GM21367 (cell line): Measurements from ENCODE around the gene SLC29A1.
"Not testable (repeated sequence)": the region's sequence is repeated elsewhere in the genome, so short reads cannot be mapped to it uniquely, and the experiment has no call there.

Source experiments
- ATAC-seq: cut with Tn5 transposase; IDR thresholded peaks from one replicate; pipeline ENCODE4 v1.9.1; 2021; ENCODE audit not compliant: unreplicated experiment

Gene SLC29A1

DNA sequence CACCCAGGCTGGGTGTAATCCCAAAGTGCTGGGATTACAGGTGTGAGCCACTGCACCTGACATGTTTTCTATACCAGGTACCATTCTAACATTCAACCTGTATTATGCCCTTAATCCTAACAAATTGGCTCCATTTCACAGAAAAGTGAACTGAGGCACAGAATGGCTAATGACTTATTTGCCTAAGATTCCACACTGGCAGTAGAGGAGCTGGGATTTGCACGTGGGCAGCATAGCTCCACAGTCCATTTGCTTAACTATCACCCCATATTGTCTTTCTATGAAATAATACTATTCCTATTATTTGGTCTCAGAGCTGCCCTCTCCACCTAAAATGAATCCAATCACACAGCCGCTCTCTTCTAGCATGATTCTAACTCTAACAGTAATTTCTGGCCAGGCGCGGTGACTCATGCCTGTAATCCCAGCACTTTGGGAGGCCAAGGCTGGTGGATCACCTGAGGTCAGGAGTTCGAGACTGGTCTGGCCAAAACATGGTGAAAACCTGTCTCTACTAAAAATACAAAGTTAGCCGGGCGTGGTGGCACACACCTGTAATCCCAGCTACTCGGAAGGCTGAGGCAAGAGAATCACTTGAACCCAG, 30.0 kb upstream of the SLC29A1 start:
- ATAC-seq: no peak

DNA sequence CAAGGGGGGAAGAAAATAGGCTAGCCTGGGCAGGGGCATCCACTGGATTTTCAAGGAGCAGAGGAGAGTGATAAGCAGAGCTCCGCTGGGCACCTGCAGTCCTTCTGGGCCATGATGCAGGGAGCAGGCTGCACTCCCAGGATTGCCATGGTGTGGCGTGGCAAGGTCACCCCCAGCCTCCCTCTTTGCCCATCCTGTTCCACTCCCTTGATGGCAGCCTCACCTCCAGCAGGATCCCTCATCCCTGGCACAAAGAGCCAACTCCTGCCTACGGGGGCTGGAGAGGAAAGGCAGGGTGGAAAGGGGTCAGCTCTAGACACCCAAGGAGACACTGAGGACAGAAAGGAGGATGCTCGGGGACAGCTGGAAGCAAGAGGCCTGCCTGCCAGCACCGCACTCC, 29.1 kb upstream of the SLC29A1 start:
- no peak for ATAC-seq

DNA sequence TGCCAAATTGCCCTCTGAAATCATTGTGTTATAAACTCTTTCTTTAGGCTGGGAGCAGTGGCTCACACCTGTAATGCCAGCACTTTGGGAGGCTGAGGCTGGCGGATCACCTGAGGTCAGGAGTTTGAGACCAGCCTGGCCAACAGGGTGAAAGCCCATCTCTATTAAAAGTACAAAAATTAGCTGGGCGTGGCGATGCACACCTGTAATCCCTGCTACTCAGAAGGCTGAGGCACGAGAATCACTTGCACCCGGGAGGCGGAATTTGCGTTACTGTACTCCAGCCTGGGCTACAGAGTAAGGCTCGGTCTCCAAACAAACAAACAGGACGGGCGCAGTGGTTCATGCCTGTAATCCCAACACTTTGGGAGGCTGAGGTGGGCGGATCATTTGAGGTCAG, 27.0 kb upstream of the SLC29A1 start:
- not testable (repeated sequence) for ATAC-seq

DNA sequence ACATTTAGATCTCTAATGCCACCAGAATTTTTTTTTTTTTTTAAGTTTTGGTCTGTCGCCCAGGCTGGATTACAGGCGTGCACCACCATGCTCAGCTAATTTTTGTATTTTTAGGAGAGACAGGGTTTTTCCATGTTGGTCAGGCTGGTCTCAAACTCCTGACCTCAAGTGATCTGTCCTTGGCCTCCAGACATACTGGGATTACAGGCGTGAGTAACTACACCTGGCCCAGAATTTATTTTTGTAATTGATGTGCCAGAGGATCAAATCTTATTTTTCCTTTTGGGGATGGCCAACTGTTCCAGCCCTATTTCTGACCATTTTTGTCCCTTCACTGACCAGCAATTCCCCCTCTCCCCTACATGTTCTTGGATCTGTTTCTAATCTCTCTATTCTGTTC, 24.7 kb upstream of the SLC29A1 start:
- no peak for ATAC-seq

DNA sequence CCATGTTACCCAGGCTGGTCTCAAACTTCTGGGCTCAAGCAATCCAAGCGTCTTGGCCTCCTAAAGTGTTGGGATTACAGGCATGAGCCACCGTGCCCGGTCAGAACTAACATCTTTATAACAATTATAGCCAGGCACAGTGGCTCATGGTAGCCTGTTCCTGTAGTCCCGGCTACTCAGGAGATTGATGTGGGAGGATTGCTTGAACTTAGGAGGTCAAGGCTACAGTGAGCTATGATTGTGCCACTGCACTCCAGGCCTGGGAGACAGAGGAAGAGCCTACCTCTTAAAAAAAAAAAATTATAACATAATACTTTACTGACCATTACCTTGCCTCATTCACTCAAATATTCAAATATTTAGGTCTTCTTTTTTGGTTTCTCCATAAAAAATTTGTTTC, 23.5 kb upstream of the SLC29A1 start:
- no peak for ATAC-seq

DNA sequence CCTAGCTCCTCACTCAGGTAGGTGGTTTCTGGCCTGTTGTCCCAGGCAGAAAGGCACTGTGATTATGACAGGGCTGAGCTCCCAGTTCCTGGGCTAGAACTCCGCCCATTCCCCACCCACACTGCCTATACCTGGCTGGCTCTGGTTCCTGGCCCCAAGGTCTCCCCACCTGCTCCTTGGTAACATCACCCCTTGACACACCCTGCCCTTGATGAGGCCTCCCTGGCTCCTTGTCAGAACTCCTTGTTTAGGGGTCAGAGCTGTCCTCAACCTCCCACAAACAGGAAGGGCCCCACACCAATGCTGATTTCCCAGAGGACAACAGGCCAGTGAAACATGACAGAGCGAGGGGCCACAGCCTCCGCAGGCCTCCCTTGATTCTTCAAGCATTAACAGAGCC, 22.2 kb upstream of the SLC29A1 start:
- no peak for ATAC-seq

DNA sequence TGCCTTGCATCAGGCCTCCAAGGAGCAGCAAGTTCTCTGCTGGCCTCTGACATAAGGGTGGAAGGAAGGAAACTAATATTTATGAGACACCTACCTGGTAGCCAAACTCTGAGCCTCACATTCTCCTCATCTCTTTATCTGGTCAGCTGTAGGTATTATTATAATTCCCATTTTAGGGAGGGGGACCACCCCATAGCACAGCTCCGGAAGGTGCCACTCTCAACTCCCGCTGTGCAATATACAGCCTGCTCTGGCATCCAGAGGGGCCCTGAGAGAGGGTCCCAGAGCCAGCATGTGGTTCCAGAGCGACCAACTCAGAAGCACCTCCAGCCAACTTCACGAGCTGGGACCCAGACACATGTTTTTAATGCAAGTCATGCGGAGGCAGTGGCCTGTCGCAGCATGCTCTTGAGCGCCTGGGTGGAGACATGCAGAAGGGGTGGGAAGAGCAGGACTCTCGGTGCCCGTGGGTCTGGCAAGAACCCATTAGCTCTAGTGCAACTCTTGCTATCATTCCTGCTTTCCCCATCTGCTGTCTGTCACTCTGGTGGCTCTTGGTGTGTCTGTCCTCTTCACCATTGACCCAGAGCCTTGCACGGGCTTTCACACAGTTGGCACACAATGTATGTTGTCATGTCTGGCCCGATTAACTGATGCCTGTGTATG, 21.6 kb upstream of the SLC29A1 start:
- no peak for ATAC-seq

DNA sequence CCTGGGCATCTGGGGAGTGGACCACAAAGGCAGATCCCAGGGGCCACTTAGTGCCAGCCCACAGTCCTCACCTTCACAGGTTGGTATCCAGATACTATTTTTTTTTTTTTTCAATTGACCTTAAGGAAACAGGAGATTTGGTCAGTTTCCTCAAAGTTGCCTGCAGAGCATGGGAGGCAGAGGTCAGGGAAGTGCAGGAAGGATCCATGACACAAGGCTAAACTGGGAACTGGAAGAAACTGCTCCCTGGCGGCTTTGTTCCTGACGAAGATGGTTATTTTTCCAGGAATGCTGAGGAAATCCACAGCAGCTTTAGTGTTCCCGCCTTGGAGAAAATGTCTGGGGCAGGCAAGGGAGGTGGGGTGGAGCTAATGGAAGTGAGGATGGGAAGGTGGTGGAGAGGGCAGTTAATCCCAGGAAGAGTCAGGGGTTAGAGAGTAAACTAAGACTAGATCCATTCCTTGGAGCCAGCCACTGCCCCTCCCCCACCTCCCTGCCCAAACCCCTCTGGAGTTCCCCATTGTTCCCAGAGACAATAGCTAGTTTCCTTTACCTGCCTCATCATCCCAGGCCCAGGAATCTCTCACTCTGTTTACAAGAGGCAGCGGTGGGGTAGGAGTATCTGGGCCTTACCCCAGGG, 20.9 kb upstream of the SLC29A1 start:
- ATAC-seq: no peak

DNA sequence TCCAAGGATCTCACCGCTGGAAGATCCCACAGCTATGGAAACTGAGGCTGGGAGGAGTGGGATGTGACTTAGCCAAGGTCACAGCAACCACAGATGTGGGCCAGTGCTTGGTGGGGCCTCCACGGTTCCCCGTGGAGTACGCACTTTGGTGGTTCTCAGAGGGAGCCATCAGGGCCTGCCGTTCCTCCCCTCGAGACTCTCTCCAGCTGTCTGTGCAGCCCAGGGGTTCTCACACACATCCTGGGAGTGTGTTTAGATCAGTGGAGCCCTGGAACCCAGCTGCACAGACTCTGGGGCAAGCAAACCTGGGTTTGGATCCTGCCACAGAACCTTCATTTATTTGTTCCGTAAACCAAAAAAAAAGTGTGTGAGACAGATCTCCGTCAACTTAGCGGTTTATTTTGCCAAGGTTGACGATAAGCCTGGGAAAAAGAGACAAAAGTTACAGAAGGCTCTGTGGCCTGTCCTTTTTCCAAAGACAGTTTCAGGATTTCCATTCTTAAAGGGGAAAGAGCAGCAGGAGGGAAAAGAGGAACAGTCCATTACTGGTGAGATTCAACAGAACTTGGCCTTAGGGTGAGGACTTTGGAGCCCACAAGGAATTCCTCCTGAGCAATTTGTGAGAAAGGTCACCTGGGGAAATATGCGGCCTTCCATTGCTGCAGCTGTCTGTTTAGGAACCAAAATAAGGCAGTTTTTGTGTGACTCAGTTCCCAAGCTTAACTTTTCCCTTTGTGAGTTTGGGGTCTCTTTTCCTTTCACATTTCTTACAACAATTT, 20.2 kb upstream of the SLC29A1 start:
- ATAC-seq: no peak

DNA sequence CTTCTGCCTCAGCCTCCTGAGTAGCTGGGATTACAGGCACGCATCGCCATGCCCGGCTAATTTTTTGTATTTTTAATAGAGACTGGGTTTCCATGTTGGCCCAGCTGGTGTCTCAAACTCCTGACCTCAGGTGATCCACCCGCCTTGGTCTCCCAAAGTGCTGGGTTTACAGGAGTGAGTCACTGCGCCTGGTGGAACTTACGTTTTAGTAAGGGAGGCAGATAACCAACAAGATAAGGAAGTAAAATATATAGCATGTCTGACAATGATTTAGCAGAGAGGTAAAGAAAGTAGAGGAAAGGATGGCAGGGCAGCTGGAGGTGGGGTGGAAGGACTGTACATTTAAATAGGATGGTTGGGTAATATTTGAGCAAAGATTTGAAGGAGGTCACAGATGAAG, 19.4 kb upstream of the SLC29A1 start:
- no peak for ATAC-seq

DNA sequence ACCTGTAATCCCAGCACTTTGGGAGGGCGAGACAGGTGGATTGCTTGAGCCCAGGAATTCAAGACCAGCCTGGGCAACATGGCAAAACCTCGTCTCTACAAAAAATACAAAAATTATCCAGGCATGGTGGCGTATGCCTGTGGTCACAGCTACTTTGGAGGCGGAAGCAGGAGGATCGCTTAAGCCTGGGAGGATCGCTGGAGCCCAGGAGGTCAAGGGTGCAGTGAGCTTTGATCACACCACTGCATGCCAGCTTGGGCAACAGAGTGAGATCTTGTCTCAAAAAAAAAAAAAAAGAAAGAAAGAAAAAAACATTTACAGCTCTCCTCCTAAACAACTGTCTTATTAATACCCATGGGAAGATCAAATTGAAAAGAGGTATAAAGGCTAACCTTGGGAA, 15.4 kb upstream of the SLC29A1 start:
- ATAC-seq: no peak

DNA sequence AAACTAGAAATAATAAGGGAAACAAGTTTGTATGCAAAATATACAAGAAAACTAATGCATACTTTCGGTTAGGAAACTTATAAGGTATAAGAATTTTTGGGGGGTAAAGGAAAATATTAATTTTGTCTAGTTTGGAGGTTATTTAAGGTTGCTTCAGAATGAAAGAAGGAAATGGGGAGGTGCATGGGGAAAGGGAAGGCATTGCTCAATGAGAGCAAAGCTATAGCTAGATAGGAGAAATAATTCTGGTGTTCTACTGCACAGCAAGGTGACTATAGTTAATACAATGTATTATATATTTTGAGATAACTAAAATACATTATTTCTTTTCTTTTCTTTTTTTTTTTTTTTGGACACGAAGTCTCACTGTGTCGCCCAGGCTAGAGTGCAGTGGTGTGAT, 12.1 kb upstream of the SLC29A1 start:
- no peak for ATAC-seq

DNA sequence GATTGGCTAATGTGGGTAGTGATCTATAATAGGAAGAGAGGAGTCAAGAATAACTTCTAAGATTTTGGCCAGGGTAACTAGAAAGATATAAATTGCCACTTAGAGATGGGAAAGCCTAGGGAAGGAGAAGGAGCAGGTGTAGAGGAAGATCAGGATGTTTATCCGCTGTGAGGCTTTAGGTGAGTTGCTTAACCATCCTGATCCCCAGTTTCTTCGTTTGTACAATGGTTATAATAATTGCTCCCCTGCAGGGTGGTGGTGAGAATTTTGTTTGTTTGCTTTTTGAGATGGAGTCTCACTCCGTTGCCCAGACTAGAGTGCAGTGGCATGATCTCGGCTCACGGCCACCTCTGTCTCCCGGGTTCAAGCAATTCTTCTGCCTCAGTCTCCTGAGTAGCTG, 9.1 kb upstream of the SLC29A1 start:
- no peak for ATAC-seq

DNA sequence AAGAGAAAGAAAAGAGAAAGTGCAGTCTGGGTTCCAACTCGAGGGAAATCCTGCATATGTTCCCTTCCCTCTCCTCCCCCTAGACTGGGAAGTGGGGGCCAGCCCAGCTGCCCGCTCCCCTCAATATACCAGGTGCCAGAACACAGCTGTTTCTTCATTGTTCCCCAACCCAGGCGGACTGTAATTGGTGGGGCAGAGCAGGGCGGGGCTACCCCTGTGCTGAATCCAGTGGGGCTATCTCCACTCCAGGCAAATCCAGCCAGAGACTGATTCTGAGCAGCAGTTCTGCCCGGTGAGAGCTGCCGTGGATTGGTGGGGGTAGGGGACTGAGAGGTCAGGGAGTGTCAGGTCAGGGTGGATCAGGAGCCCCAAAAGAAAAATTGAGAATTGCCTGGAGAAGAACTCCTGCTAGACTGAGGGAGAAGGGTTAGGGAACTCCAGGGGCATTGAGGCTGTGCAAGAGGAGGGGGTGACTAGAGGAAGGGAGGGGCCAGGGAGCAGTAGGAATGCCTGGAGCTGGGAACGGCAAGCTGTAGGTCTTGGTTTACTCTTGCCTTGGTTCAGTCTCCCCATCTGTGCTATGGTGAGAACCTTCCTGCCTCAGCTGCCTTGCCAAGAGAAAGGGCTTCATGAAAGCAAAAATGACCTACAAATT, 6.6 kb upstream of the SLC29A1 start, which contains the start of gene MYMX:
TSS of gene MYMX (plus strand) at position 250 of the 655 bp plus-strand sequence. CDS start 546 bp downstream, outside the sequence.
- ATAC-seq: no peak

DNA sequence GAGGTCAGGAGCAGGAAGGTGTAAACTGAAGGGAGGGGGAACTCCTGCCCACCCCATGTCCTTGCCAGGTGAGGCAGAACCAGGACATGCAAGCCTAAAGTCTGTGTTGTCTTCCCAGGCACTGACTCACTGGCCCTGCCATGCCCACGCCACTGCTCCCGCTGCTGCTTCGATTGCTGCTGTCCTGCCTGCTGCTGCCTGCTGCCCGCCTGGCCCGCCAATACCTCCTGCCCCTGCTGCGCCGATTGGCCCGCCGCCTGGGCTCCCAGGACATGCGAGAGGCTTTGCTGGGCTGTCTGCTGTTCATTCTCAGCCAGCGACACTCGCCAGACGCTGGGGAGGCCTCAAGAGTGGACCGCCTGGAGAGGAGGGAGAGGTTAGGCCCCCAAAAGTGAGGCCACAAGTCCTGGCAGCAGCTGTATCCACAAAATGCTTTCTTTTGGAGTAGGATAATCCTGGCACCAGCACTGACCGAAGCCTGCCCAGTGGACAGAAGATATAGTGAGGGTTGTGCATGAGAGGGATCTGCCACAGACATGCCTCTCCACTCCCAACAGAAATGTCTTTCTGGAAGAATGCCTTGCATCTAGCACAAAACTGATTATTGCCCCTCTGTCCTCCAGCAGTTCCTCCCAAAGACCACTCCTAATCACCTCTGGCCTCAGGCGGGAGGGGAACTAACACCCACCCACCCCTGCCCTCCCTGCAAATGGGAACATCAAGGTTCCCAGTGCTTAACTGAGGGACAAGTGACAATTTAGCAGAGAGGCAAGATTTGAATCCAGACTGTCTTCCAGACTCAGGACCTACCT, 5.9 kb upstream of the SLC29A1 start:
- ATAC-seq: no peak

DNA sequence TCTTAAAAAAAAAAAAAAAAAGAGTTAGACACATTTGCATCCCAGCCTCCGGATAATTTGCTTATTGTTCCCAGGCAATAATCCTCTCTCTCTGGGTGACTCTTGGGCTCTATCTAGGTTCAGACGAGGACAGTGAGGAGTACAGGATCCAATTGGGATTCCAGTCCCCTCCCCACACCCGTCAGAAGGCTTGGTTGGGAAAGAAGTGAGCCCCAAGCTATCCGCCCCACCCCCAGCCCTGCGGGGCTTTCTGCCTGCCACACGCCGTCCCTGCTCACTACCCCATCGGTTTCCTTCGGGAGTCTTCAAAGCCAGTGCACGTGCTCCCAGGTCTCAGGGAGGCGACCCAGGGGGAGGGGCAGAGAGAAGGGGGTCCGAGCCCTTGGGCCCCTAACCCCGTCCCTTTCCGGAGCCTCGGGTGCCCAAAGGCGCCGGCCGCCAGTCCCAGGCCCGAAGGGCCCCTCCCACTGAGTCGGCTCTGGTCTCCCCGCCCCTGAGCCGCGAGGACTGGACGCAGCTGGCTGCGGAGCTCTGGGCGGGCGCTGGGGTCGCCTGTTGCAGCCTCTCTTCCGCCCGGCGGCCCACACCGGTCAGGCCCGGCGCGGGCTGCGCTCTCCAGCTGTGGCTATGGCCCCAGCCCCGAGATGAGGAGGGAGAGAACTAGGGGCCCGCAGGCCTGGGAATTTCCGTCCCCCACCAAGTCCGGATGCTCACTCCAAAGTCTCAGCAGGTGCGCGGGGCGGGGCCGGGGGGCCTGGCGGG, 4.2 kb upstream of the SLC29A1 start:
- ATAC-seq: no peak

DNA sequence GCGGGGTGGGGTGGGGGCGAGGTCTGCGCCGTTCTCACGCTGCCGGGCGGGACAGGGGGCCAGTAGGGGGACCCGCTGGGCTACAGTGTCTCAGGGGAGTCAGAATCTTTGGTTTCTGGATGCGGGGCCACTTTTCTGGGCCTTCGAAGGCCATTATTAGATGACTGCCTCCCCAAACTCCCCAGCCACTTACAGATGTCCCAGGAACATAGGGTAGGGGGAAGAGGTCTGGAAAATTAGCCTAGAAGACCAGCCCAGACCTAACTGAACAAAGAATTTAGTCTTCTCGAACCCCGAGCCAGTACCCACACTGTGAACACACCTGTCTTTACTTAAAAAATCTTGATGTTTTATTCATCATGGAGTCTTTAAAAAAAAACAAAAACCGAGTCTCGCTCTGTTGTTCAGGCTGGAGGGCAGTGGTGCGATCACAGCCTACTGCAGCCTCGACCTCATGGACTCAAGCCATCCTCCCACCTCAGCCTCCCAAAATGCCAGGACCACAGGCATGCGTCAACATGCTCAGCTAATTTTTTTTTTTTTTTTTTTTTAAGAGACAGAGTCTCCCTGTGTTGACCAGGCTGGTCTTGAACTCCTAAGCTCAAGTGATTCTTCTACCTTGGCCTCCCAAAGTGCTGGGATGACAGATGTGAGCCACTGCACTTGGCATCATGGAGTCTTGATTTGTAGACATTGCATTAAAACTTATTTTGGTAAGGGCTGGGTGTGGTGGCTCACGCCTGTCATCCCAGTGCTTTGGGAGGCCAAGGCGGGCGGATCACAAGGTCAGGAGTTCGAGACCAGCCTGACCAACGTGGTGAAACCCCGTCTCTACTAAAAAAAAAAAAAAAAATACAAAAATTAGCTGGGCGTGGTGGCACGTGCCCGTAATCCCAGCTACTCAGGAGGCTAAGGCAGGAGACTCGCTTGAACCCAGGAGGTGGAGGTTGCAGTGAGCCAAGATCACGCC, 3.3 kb upstream of the SLC29A1 start:
- no peak for ATAC-seq

DNA sequence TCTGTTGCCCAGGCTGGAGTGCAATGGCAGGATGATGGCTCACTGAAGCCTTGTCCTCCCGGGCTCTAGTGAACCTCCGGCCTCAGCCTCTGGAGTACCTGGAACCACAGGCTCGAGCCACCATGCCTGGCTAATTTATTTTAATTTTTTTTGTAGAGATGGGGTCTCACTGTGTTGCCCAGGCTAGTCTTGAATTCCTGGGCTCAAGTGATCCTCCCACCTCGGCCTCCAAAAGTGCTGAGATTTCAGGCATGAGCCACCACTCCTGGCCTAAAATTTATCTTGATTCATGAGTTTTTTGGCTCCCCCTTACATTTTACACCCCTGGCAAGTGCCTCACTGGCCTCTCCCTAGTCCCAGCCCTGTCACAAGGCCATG, 2.5 kb upstream of the SLC29A1 start:
- no peak for ATAC-seq
